COR-L47 (cell line): Measurements from ENCODE around the gene GTF2A2.

Experiments used
- DNase-seq: peaks from one replicate; lab custom pipeline; 2025; lab: John Stamatoyannopoulos, UW

The GTF2A2 gene

GRCh38 chr15:59605994-59606393 lies 51.3 kb downstream of the GTF2A2 start:
- DNase-seq, result no peak

GRCh38 chr15:59598461-59598860 lies 58.9 kb downstream of the GTF2A2 start:
- no peak for DNase-seq

GRCh38 chr15:59596640-59597039 lies 60.7 kb downstream of the GTF2A2 start:
- DNase-seq, result no peak

- no peak for DNase-seq
Measured at GRCh38 chr15:59595434-59595915, 61.8 kb downstream of the GTF2A2 start.

GRCh38 chr15:59594991-59595390 lies 62.3 kb downstream of the GTF2A2 start:
- no peak for DNase-seq

- no peak for DNase-seq
Measured at GRCh38 chr15:59594493-59594942, 62.8 kb downstream of the GTF2A2 start.

- no peak for DNase-seq
Measured at GRCh38 chr15:59591356-59591755, 66.0 kb downstream of the GTF2A2 start.

- no peak for DNase-seq
Measured at GRCh38 chr15:59590027-59590426, 67.3 kb downstream of the GTF2A2 start.
